ENCODE results near the gene CIITA.

GRCh38 chr16:10964891-10965326 lies 87.9 kb downstream of the CIITA start:
- no peak for TF ChIP-seq BRCA1 (IDR thresholded peaks at IDR 0.05; ENCODE audit: low read depth, low read length)
- TF ChIP-seq, protein P1, sequence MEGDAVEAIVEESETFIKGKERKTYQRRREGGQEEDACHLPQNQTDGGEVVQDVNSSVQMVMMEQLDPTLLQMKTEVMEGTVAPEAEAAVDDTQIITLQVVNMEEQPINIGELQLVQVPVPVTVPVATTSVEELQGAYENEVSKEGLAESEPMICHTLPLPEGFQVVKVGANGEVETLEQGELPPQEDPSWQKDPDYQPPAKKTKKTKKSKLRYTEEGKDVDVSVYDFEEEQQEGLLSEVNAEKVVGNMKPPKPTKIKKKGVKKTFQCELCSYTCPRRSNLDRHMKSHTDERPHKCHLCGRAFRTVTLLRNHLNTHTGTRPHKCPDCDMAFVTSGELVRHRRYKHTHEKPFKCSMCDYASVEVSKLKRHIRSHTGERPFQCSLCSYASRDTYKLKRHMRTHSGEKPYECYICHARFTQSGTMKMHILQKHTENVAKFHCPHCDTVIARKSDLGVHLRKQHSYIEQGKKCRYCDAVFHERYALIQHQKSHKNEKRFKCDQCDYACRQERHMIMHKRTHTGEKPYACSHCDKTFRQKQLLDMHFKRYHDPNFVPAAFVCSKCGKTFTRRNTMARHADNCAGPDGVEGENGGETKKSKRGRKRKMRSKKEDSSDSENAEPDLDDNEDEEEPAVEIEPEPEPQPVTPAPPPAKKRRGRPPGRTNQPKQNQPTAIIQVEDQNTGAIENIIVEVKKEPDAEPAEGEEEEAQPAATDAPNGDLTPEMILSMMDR (IDR thresholded peaks at IDR 0.05 in 2 of 3, conservative IDR thresholded peaks at IDR 0.05 in 1 of 3; ENCODE audit: control insufficient read depth in 2 of 3, extremely low read depth in 1 of 3, insufficient read depth in 1 of 3, low read depth in 3 of 3, low read length in 3 of 3) = no peak
- TF ChIP-seq, protein P2, sequence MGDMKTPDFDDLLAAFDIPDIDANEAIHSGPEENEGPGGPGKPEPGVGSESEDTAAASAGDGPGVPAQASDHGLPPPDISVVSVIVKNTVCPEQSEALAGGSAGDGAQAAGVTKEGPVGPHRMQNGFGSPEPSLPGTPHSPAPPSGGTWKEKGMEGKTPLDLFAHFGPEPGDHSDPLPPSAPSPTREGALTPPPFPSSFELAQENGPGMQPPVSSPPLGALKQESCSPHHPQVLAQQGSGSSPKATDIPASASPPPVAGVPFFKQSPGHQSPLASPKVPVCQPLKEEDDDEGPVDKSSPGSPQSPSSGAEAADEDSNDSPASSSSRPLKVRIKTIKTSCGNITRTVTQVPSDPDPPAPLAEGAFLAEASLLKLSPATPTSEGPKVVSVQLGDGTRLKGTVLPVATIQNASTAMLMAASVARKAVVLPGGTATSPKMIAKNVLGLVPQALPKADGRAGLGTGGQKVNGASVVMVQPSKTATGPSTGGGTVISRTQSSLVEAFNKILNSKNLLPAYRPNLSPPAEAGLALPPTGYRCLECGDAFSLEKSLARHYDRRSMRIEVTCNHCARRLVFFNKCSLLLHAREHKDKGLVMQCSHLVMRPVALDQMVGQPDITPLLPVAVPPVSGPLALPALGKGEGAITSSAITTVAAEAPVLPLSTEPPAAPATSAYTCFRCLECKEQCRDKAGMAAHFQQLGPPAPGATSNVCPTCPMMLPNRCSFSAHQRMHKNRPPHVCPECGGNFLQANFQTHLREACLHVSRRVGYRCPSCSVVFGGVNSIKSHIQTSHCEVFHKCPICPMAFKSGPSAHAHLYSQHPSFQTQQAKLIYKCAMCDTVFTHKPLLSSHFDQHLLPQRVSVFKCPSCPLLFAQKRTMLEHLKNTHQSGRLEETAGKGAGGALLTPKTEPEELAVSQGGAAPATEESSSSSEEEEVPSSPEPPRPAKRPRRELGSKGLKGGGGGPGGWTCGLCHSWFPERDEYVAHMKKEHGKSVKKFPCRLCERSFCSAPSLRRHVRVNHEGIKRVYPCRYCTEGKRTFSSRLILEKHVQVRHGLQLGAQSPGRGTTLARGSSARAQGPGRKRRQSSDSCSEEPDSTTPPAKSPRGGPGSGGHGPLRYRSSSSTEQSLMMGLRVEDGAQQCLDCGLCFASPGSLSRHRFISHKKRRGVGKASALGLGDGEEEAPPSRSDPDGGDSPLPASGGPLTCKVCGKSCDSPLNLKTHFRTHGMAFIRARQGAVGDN (IDR thresholded peaks at IDR 0.05) = no peak; the same call in 1 of the 2 replicates
- peak; percentile 80 to 93; a peak in 3 of 4 replicates for TF ChIP-seq EP300 (IDR thresholded peaks at IDR 0.05; ENCODE audit: borderline replicate concordance in 1 of 2, control insufficient read depth in 1 of 2, low read depth in 2 of 2, low read length in 2 of 2)
- no peak for TF ChIP-seq EZH2 (IDR thresholded peaks at IDR 0.05; ENCODE audit: borderline replicate concordance, control insufficient read depth, low read depth, low read length)
- no peak for TF ChIP-seq SUPT20H (IDR thresholded peaks at IDR 0.05; ENCODE audit: borderline replicate concordance, control insufficient read depth, low read depth, low read length)
- TF ChIP-seq MXI1 (IDR thresholded peaks at IDR 0.05; ENCODE audit: low read depth, low read length) = no peak; the same call in 1 of the 2 replicates
- no peak for TF ChIP-seq IRF5 (IDR thresholded peaks at IDR 0.05; ENCODE audit: borderline replicate concordance)
- no peak for TF ChIP-seq ZSCAN29 (IDR thresholded peaks at IDR 0.05)
